MCF 10A (cell line): ENCODE results near the gene OPRD1. TPM values are rescaled to one million over a fixed set of nuclear protein-coding genes. Genes with fewer than 3 reads are reported as not detected.

Experiments
- BruUV-seq: library from RNA; stranded (reverse); fragments of 400-500 nt; replicated peaks from 2 replicates; lab custom pipeline; 2021; lab: Mats Ljungman, UMichigan
- CTCF ChIA-PET: fragments of 300-600 bp; sonication (Branson Sonifier 250); formaldehyde crosslinking; extraction: SDS; loops from one replicate; lab custom pipeline; 2021; ENCODE audit warnings: antibody characterized with exemption, inconsistent platforms; lab: Yijun Ruan, JAX
- POLR2A ChIA-PET: fragments of 300-600, 350-650 bp; sonication (Branson Sonifier 250); formaldehyde crosslinking; extraction: SDS; loops from one replicate; lab custom pipeline; 2020; ENCODE audit warnings: antibody characterized with exemption, inconsistent platforms; lab: Yijun Ruan, JAX
- DNase-seq: peaks from one replicate; pipeline ENCODE4 v3.0.0-alpha.2; 2018; ENCODE audit not compliant: unreplicated experiment
- H3K27ac Mint-ChIP-seq: one replicate; pipeline ENCODE4 v1.8.0; 2022; ENCODE audit warnings: mild to moderate bottlenecking, low read depth, mixed read lengths; ENCODE audit not compliant: unreplicated experiment
- H3K27me3 Mint-ChIP-seq: one replicate; pipeline ENCODE4 v1.8.0; 2022; ENCODE audit warnings: mixed read lengths; ENCODE audit not compliant: insufficient read depth, unreplicated experiment
- H3K36me3 Mint-ChIP-seq: one replicate; pipeline ENCODE4 v1.8.0; 2022; ENCODE audit warnings: mild to moderate bottlenecking, moderate library complexity, mixed read lengths; ENCODE audit not compliant: insufficient read depth, unreplicated experiment
- H3K4me1 Mint-ChIP-seq: one replicate; pipeline ENCODE4 v1.8.0; 2022; ENCODE audit warnings: mixed read lengths; ENCODE audit not compliant: insufficient read depth, unreplicated experiment
- H3K4me3 Mint-ChIP-seq: one replicate; pipeline ENCODE4 v1.8.0; 2022; ENCODE audit warnings: mild to moderate bottlenecking, moderate library complexity, mixed read lengths; ENCODE audit not compliant: unreplicated experiment
- H3K9me3 Mint-ChIP-seq: one replicate; pipeline ENCODE4 v1.8.0; 2022; ENCODE audit warnings: mixed read lengths; ENCODE audit not compliant: unreplicated experiment
- intact Hi-C: fragments of 100-400 bp; cut with micrococcal nuclease; formaldehyde crosslinking; loops from 2 replicates; pipeline ENCODE4 v1.14.1; 2022
- total RNA-seq: library from RNA; stranded (reverse); gene quantifications from 2 replicates; pipeline ENCODE4 v1.2.3, GENCODE V29; 2022
- TF ChIP-seq, protein P1 (sequence below): fragments of 200-600 bp; IDR thresholded peaks from one replicate; pipeline ENCODE4 v1.8.0; 2022; ENCODE audit warnings: antibody characterized with exemption, mild to moderate bottlenecking; ENCODE audit not compliant: unreplicated experiment

OPRD1 gene
- total RNA-seq, 1 experiment from 2014 or later = not detected

DNA sequence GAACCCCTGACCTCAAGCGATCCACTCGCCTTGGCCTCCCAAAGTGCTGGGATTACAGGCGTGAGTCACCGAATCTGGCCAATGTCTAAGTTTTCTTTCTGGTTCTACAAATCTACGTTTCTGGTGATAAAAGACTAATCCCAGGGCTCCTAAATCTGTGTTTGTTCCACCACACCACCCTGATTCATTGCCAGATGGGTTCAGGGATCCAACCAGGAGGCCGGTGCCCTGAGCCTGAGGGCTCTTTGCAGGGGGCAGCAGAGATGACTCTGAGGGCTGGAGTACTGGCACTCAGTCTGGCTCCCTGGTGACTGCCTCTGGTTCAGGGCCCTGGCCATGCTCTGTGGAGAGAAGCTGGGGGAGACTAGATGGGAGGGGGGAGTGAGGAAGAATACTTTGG, 10.5 kb upstream of the OPRD1 start:
- TF ChIP-seq, protein P1, sequence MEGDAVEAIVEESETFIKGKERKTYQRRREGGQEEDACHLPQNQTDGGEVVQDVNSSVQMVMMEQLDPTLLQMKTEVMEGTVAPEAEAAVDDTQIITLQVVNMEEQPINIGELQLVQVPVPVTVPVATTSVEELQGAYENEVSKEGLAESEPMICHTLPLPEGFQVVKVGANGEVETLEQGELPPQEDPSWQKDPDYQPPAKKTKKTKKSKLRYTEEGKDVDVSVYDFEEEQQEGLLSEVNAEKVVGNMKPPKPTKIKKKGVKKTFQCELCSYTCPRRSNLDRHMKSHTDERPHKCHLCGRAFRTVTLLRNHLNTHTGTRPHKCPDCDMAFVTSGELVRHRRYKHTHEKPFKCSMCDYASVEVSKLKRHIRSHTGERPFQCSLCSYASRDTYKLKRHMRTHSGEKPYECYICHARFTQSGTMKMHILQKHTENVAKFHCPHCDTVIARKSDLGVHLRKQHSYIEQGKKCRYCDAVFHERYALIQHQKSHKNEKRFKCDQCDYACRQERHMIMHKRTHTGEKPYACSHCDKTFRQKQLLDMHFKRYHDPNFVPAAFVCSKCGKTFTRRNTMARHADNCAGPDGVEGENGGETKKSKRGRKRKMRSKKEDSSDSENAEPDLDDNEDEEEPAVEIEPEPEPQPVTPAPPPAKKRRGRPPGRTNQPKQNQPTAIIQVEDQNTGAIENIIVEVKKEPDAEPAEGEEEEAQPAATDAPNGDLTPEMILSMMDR = no peak
- no peak for DNase-seq
- ChIA-PET CTCF (no interaction called here), POLR2A (interaction anchor here (0.6 kb wide), 1 partner anchor 242 kb away, joined by 3 read pairs; no protein-coding TSS in a partner anchor)
- H3K4me3 Mint-ChIP-seq = no peak overlapping the region
- no TSS peak for BruUV-seq
- no peaks in the 10 kb centered on the region for H3K36me3 Mint-ChIP-seq
- intact Hi-C loops = no loop called here
- peaks cover 23% of the 10 kb centered on the region for H3K27me3 Mint-ChIP-seq
- H3K27ac Mint-ChIP-seq = no peak overlapping the region
- peaks cover 2% of the 10 kb centered on the region for H3K4me1 Mint-ChIP-seq
- H3K9me3 Mint-ChIP-seq = no peaks in the 10 kb centered on the region

DNA sequence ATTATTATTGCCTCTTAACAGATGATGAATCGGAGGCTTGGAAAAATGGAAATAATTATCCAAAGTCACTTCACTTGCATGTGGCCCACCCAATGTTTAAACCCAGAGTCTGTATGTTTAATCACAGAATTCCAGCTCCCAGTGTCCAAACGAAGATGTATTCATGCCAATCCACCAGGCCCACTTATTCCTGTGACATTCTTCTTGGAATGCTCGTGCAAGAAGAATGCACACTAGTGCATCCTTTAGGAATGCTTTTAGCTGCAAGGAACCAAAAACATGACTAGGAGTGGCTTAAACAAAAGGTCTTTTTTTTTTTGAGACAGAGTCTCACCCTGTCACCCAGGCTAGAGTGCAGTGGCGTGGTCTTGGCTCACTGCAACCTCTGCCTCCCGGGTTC, 8.9 kb upstream of the OPRD1 start:
- H3K36me3 Mint-ChIP-seq = no peaks in the 10 kb centered on the region
- no peak for DNase-seq
- POLR2A ChIA-PET = interaction anchor here (0.6 kb wide), 1 partner anchor 307 kb away, joined by 3 read pairs; no protein-coding TSS in a partner anchor
- no peaks in the 10 kb centered on the region for H3K9me3 Mint-ChIP-seq
- TF ChIP-seq, protein P1 = no peak
- CTCF ChIA-PET = interaction anchor here (0.7 to 1.9 kb wide), 4 partner anchors 10 to 73 kb away, joined by 4 to 8 read pairs (median 6); no protein-coding TSS in a partner anchor
- BruUV-seq = no TSS peak
- H3K4me1 Mint-ChIP-seq = no peaks in the 10 kb centered on the region
- H3K4me3 Mint-ChIP-seq = no peak overlapping the region
- intact Hi-C loops = no loop called here
- no peak overlapping the region for H3K27ac Mint-ChIP-seq
- H3K27me3 Mint-ChIP-seq = peaks cover 32% of the 10 kb centered on the region

DNA sequence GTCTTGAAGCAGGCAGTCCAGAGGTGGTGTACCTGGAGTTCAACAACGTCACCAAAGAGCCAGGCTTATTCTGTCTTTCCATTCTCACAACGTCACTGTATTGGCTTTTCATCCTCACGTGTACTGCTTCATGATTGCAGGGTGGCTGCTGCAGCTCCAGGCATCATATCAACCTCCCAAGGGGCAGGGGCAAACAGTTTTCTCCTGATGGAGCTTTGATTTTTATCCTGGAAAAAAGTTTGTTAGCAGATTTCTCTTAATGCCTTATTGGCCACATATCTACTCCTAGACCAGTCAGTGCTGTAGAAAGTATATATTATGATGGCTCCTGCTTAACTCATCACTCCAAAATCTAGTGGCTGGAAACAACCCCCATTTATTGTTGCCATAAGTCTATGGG, 8.3 kb upstream of the OPRD1 start:
- CTCF ChIA-PET = interaction anchor here (0.7 to 1.9 kb wide), 4 partner anchors 11 to 72 kb away, joined by 4 to 8 read pairs (median 6); no protein-coding TSS in a partner anchor
- H3K36me3 Mint-ChIP-seq = no peaks in the 10 kb centered on the region
- no peaks in the 10 kb centered on the region for H3K9me3 Mint-ChIP-seq
- BruUV-seq = no TSS peak
- H3K27me3 Mint-ChIP-seq = peaks cover 32% of the 10 kb centered on the region
- no peaks in the 10 kb centered on the region for H3K4me1 Mint-ChIP-seq
- POLR2A ChIA-PET = interaction anchor here (0.6 to 0.7 kb wide), 2 partner anchors 46 to 307 kb away, joined by 3 to 4 read pairs; no protein-coding TSS in a partner anchor
- intact Hi-C loops = no loop called here
- DNase-seq = no peak
- no peak overlapping the region for H3K27ac Mint-ChIP-seq
- no peak overlapping the region for H3K4me3 Mint-ChIP-seq
- TF ChIP-seq, protein P1 = no peak

DNA sequence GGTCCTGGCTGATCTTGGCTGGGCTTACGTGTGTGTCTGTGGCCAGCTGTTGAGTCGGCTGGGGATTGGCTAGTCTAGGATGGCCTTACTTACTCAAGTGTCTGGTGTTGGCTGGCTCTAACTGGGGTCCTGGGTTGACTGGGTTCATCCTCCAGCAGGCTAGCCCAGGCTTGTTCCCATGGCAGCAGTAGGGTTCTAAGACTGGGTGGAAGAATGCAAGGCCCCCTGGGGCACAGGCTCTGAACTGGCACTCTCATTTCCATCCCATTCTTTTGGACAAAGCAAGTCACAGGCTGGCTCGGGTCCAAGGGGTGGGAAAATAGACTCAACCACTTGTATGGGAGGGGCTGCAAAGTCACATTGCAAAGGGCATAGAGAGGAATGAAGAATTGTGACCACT, 7.9 kb upstream of the OPRD1 start:
- no peaks in the 10 kb centered on the region for H3K9me3 Mint-ChIP-seq
- intact Hi-C loops = no loop called here
- ChIA-PET POLR2A (interaction anchor here (0.7 kb wide), 1 partner anchor 47 kb away, joined by 4 read pairs; no protein-coding TSS in a partner anchor), CTCF (interaction anchor here (0.6 to 1.9 kb wide), 2 partner anchors 20 to 78 kb away, joined by 4 to 8 read pairs; no protein-coding TSS in a partner anchor)
- peaks cover 32% of the 10 kb centered on the region for H3K27me3 Mint-ChIP-seq
- no peak overlapping the region for H3K4me3 Mint-ChIP-seq
- no peak overlapping the region for H3K27ac Mint-ChIP-seq
- no TSS peak for BruUV-seq
- DNase-seq = no peak
- H3K4me1 Mint-ChIP-seq = no peaks in the 10 kb centered on the region
- H3K36me3 Mint-ChIP-seq = no peaks in the 10 kb centered on the region
- TF ChIP-seq, protein P1 = no peak
